ENCODE measurements around the gene PACSIN1.

DNA sequence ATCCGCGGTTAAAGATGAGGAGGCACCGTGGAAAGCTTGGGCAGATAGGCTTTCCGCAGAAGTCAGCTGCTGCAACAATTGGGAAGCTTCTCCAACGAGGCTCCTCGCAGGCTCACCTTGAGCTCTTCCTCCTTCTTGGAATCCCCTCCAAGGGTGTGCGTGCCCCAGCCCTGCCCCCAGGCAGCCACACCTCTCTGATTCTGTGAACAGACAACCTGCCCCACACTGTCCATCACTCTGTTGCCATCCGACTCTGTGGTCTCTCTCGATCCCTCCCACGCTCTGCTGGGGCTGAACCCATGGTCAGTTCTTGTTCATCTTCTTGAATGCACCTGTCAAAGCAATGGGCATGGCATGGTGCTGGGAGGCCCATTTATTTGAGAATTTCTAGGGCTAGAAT lies 31.5 kb downstream of the PACSIN1 start:
- TF ChIP-seq, protein P1, sequence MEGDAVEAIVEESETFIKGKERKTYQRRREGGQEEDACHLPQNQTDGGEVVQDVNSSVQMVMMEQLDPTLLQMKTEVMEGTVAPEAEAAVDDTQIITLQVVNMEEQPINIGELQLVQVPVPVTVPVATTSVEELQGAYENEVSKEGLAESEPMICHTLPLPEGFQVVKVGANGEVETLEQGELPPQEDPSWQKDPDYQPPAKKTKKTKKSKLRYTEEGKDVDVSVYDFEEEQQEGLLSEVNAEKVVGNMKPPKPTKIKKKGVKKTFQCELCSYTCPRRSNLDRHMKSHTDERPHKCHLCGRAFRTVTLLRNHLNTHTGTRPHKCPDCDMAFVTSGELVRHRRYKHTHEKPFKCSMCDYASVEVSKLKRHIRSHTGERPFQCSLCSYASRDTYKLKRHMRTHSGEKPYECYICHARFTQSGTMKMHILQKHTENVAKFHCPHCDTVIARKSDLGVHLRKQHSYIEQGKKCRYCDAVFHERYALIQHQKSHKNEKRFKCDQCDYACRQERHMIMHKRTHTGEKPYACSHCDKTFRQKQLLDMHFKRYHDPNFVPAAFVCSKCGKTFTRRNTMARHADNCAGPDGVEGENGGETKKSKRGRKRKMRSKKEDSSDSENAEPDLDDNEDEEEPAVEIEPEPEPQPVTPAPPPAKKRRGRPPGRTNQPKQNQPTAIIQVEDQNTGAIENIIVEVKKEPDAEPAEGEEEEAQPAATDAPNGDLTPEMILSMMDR (IDR thresholded peaks at IDR 0.05), result no peak
- TF ChIP-seq POLR2A (IDR thresholded peaks at IDR 0.05) (no peak), POLR2AphosphoS5 (IDR thresholded peaks at IDR 0.05) (no peak), EP300 (IDR thresholded peaks at IDR 0.05) (no peak)
